Measurements from ENCODE around the gene ATXN10. TPM values are rescaled to one million over a fixed set of nuclear protein-coding genes. Genes with fewer than 3 reads are reported as not detected.

Gene ATXN10
- total RNA-seq, 1 experiment from 2014 or later = 111 TPM

DNA sequence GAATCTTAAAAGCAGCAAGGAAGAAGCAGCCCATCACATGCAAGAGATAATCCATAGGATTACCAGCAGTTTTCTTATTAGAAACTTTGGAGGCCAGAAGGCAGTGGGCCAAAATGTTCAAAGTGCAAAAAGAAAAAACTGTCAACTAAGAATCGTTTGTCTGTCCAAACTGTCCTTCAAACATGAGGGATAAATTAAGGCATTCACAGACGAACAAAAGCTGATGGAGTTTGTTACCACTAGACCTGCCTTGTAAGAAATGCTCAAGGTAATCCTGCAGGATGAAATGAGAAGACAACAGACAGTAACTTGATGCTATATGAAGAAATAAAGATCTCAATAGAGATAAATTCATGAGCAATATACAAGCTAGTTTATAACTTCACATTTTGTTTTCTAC, 154.9 kb downstream of the ATXN10 start:
- no peak for DNase-seq (ENCODE audit: low spot score)

DNA sequence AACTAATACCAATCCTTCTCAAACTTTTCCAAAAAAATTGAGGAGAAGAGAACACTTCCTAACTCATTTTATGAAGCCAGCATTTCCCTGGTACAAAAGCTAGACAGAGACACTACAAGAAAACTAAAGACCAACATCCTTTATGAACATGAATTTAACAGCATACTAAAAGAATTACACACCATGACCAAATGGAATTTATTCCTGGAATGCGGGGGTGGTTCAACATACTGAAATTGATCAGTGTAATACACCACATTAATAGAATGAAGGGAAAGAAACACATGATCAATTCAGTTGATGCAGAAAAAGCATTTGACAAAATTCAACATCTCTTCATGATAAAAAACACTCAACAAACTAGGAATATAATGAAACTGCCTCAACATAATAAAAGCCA, 157.2 kb downstream of the ATXN10 start:
- no peak for DNase-seq (ENCODE audit: low spot score)

DNA sequence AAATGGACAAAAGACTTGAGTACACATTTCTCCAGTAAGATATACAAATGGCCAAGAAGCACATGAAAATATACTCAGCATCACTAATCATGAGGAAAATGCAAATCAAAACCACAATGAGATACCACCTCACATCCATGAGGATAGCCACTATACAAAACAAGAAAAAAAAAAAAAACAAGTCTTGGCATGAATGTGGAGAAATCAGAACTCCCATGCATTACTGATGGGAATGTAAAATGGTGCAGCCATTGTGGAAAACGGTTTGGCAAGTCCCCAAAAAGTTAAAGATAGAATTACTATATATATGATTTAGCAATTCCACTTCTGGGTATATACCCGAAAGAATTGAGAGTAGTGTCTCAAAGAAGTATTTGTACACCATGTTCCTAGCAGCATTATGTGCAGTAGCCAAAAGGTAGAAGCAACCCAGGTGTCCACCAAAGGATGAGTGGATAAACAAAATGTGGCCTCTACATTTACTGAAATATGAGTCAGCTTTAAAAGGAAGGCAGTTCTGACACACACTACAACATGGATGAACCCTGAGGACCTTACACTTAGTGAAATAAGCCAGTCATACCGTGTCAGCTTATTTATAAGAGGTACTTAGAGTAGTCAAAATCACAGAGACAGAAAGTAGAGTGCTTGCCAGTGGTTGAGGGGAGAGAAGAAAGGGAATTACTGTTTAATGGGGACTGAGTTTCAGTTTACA, 159.1 kb downstream of the ATXN10 start:
- peak; percentile 16 for DNase-seq (ENCODE audit: low spot score)

DNA sequence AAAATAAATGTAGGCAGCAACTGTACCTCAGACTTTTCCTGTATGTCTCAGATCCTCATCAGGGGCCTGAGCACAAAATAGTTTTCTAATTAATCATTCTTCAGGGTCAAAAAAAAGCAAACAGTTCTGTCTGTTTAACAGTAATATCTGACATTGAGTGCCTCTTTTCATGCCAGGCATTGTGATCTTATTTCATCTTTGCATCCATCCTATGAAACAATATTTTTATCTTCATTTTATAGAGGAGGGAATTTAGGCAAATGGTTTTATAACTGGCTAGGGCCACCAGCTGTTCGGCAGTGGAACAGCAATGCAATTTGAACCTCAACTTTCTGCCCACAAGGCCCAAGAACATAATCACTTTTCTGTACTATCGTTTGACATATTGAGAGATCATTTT, 159.8 kb downstream of the ATXN10 start:
- no peak for DNase-seq (ENCODE audit: low spot score)

DNA sequence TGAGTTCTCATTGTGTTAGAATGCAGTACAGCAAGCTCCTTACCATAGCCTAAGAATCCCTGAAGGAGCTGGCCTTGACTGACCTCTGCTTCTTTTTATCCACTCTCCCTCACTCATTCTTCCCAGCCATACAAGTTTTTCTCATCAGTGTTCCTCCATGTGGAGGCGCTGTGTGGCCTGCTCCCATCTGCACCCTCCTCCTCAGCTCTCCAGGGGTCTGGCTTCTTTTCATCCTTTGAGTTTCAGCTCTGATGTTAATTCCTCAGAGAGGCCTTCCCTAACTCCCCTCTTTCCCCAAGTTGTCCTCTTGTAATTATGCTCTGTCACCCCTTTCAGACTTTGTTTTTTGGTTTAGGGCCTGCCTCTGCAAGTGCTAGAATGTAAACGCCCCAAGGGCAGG, 160.5 kb downstream of the ATXN10 start:
- DNase-seq (ENCODE audit: low spot score) = no peak

DNA sequence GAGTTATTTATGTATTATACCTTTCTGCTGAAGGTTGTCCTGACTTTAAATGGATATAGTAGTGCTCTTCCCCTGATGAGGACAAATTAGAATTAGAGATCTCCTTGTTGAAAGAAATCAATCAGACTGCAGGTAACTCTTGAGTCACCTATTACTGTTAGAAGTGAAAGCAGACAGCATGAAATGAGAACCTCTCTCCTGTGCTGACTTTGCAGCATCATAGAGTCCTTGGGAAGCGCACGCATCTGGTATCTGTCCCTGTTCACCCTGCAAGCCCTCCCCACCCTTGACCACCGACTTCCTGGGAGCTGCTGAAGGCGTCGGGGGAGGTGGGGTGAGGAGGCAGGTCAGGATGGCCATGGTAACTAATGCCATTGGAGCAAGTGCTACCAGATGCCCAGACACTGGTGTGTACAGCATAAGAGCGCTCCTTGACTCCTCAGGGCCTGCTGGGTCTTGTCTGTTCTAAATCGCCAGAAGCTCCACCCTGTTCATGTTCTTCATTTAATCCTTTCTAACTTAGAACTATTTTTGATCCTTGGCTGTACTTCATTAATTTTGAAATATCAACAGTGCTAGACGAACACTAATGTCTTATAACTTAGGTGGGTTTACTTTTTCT, 161.4 kb downstream of the ATXN10 start:
- DNase-seq (ENCODE audit: low spot score) = no peak

DNA sequence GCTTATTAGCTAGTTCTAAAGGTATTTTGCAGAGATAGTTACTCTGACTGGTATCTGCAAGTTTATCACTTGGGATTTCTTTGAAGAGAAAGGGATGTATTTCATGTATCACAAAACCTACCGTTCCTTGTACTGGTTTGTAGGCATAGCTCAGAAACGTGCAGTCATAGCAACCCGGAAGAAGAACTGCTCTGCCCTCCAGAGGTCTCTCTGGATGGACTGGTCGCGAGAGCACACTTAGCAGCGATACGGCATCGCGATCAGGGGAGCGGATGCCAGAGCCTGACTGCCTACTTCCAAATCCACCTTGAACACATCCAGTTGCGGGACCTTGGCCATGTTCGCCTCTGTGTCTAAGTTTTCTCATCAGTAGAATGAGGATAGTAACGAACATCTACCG, 162.0 kb downstream of the ATXN10 start:
- no peak for DNase-seq (ENCODE audit: low spot score)

DNA sequence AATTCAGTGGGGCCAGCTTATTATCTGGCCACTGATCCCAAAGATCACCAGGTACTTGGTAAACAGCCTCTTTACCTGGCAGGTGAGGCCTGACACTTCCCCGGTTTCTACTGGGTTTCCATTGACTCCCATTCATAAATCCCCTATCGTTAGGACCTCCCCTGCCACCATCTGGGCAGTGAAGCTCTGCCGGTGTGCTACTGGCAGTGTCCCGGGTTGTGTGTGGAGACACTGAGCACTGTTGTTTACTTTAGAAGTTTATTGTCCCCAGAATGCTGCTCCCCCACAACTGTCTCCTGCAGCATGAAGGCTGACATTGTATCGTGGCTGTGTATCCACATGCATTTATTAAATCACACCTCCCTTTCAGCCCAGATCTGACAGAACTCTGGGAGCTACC, 162.6 kb downstream of the ATXN10 start:
- DNase-seq (ENCODE audit: low spot score) = no peak

DNA sequence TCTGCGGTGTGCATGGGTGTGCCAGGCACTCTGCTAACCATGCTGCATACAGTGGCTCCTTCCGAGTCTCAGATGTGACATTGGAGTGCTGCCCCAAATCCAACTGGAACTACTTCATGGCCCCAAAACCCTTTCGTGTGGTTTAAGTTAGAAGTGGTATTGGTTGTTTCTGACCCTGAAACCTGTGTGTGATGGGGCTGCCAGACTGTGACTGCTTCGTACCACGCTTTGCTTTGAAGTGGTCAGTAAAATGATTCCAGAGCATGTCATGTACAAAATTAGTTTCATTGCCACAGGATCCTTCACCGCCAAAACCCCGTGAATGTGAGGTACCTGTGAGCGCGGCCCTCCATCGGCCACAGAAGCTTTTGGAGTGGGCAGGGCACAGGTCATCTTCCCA, 163.2 kb downstream of the ATXN10 start:
- DNase-seq (ENCODE audit: low spot score) = no peak

DNA sequence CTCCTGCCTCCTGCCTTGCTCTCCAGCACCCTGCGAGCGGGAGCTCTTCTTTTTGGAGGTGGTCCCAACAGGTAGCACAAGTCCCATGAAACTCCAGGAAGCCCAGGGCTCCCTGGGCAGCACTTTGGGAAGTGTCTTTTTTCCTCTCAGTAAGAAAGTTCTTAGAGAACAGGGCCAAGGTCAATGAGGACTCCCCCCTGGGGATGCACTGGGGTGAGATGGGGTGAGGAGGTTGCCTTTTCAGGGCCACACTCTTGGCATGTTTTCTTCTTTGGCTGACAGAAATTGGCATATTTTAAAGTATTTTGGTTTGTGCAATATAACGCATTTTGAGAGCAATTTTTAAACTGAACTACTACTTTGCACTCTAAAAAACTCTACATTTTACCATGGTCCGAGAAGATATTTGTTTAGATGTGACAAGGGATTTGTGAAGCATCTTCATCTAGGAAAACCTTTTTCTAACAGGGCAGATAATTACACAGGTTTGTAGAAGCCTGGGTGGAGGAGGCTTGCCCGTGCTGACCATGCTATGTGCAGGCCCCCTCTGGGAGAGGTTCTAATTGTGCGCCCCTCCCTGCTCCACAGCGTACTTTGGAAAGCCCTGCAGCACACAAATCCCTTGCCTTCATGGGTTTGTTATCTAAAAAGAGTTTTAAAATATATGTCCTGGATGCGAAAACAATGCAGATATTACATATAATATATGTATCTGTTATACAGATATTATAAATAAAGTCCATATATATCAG, 165.0 kb downstream of the ATXN10 start:
- no peak for DNase-seq (ENCODE audit: low spot score)

DNA sequence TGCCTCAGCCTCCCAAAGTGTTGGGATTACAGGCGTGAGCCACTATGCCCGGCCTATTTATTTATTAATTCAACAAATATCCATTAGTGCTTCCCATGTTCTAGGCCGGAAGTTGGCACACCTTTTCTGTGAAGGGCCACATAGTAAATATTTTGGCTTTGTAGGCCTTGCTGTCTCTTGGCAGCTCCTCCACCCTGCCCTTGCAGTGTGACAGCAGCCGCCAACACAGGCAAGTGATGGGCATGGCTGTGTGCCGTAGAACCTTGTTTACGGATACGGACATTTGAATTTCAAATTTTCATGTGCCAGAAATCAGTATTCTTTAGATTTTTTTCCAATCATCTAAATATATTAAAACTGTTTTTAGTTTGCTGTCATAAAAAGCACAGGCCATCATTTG, 165.9 kb downstream of the ATXN10 start:
- no peak for DNase-seq (ENCODE audit: low spot score)

DNA sequence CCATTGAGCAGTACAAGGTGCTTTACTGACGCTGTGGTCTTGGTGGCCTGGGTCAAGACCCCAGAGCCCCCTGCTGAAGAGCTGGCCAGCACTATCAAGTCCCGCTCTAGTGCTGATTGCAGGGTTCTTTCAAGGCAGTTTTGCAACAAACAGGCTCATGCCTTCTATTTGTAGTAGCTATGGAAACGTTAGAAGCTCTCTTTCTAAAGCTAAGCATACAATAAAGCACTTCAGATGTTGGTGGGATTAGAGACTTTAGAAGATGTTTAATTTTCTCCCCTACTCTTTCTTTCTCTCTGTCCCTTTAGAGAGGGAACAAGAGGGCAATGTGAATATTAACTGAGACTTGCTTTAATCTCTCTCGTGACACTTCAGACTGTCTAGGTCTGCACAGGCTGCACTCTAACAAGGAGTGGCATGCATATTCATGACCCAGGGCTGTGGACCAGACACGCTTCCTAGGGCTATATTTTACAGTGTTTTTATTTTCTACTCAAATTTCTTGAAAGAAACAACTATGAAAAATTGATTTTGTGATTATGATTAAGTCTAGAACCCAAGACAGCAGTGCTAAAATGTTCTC, 166.8 kb downstream of the ATXN10 start:
- DNase-seq (ENCODE audit: low spot score) = no peak

DNA sequence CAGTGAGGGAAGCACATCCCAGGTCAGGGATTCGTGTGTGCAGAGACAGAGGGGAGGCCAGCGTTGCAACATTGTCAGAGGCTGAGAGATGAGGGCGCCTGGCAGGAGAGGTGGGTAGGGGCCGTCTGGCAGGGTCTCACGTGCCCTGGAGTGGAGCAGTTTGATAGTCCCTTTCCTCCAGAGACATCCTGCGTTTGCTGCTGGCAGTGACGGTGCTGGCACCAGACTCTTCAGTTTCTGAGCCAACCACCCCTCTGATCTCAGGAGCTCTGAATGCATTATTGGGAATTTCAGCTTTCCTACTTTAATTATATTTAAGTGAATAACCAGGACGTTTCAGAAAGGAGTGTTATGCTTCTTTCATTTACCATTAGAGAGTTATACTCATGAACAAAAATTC, 168.8 kb downstream of the ATXN10 start:
- DNase-seq (ENCODE audit: low spot score) = no peak

DNA sequence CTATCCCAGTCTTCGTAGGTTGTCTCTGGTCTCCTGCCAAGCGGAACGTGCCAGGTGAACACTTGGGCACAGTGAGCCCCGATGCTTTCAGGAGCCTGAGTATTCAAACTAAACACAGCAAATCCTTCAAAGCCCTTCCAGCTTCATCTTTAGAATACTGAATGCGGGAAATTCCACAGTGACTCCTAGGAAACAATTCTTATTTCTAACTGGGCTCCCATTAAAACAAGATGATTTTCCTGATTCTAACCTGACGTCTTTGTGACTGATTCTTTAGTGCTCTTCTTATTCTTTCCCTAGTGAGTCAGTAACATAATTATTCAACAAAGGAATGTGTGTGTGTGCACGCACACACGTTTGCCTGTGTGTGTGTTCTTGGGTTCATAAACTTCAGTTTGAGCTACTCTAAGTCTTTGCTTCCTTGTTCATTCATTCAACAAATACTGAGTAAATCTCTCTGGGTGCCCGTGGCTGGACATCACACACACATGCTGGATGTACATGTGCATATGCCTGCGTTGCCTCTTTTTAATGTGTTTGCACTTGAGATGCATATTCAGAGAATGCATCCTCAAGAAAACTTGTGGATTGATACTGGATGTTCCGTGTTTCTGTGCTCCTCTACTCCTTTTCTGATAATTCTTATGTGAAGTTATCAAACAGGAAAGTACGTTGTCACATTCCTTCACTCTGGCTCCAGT, 170.8 kb downstream of the ATXN10 start:
- no peak for DNase-seq (ENCODE audit: low spot score)

DNA sequence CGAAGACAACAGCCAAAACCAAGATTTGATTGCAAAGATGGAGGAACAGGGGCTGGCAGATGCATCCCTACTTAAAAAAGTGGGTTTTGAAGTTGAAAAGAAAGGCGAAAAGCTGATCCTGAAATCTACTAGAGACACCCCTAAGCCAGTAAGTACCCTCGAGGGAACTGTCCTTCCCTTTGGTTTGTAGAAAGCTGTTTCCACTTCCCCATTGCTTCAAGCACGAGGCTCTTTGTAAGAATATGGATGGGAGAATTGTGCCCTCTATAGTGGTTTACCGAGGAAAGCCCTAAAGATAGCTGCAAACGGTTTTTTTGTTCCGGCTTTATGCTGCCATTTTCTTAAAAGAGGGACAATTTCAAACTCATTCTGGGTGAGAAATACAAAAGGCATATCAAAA, 171.4 kb downstream of the ATXN10 start:
- DNase-seq (ENCODE audit: low spot score) = no peak

DNA sequence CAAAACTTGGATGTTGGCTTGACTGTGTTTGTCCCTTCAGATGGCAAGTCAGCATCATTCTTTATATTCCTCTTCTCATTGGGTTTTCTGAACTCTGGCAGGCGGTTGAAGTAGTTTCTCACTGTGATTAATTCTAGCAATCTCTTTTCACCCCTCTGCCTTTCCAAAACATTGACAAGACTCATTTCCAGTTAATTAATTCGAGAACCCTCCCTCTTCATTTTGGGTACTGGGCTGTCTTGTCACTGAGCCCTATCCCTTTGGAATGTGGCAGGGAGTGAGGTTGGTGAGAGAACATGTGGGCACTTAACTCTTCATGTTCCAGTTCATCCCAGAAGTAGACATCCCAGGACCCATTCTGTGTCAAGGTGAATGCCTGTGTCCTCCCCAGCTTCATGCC, 172.4 kb downstream of the ATXN10 start:
- DNase-seq (ENCODE audit: low spot score) = no peak

DNA sequence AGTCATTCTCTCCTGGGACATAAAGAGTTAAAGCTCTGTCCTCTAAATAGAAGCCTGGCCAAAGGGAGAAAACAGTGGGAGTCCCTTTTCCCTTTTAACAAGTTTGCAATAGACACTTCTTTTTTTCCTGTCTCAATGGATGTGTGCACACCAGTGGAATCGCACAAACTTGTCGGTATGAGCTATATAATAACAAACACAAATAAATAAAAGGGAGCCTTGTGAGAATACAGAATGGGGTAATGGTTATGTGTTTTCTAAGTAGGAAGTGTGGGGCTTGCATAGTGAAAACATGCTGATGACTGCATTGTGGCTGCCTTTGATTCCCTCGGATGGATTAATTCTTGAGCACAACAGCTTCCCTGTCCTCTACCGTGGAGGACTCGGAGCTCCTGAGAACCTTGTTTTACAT, 173.4 kb downstream of the ATXN10 start:
- DNase-seq (ENCODE audit: low spot score) = no peak

DNA sequence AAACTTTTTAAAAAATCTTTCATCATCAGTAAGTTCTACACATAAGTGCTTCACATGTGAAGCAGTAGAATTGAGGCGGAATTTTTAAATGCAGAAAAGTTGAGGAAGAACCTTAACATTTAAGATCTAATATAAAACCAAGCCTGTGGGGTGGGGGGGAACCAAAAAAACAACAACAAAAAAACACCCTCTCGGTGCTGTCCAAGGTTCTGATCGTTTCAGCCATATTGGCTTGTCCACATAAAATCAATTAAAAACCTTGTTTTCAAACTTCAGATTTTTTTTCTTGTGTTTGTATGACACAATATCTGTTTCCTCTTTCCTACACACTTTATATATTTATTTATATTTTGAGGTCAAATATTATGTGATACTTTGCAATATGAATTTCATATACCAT, 175.3 kb downstream of the ATXN10 start:
- no peak for DNase-seq (ENCODE audit: low spot score)

DNA sequence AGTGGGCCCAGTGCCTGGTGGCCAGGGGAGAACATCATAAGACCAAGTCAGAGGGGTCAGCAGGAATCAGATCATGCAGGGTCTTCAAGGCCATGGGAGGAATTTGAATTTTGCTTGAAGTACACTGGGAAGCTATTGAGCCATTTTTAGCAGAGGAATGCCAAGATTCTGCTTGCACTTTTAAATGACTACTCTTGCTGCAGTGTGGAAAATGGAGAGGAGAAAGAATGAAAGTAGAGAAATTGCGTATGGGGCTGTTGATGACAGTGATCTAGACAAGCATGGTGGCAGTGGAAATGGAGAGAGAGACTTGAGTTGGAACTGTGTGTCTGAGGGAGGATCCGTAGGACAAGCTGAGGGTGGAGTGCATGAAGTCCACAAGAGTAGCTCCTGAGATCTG, 177.3 kb downstream of the ATXN10 start:
- no peak for DNase-seq (ENCODE audit: low spot score)

DNA sequence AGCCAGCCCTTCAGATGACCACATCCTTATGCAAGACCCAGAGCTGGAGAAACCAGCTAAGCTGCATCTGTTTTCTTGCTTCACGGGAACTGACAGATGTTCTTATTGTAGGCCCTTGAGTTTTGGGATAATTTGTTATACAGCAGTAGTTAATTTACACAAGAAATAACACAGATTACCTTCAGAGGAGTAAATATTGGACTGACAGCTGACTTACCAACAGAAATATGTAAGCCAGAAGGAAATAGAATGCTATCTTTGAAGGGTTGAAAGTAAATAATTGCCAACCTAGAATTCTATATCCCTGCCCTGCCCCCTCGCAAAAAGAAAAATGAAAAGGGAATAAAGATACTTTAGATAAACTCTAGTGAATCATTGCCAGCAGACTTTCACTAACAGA, 181.2 kb downstream of the ATXN10 start:
- no peak for DNase-seq (ENCODE audit: low spot score)

DNA sequence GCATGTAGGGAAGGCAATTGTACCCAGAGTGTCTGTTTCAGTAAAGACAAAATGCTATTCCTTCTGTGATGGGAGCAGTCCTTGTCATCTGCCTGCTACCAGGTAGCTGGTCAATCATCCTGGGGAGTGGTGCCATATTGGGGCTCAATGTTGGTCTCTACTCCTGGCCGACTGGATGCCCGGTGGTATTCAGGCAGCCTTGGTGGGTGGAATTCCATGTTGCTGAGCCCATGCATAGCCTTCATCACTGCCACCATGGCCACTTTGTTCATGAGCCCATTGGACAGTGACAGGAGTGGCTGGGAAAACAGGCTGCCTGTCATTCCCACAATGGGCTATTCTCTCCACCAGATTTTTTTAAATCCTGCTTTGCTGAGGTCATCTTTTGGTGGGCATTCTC, 184.3 kb downstream of the ATXN10 start:
- no peak for DNase-seq (ENCODE audit: low spot score)

DNA sequence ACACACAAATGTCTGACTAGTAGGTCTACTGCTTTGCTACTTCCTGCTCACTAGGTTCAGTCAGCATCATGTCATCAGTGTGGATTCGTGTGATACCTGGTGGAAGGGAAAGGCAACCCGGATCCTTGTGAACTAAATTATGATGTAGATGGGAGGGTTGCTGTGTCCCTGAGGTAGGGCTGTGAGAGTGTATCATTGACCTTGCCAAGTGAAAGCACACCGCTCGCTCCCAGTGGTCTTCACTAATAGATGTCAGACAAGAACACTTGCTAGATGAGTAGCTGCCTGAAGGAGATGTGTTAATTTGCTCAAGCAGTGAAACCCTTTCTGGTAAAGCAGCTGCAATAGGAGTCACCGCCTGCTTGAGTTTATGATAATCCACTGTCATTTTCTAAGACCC, 185.9 kb downstream of the ATXN10 start:
- DNase-seq (ENCODE audit: low spot score) = no peak
